Adipocyte (in vitro differentiated cells): ENCODE measurements around the gene BRF1.

Experiments
- DNase-seq: peaks from one replicate; pipeline ENCODE4 v3.0.0-alpha.2; 2015; ENCODE audit warnings: low read depth
- H3K27me3 ChIP-seq: replicated peaks from 2 replicates; pipeline ENCODE4 v1.7.0; 2013; ENCODE audit warnings: mild to moderate bottlenecking, low read length, moderate library complexity; ENCODE audit not compliant: control insufficient read depth, insufficient read depth
- H3K36me3 ChIP-seq: 2 replicates; pipeline ENCODE4 v1.7.0; 2013; ENCODE audit warnings: low read length, mild to moderate bottlenecking, moderate library complexity; ENCODE audit not compliant: control insufficient read depth, insufficient read depth, severe bottlenecking
- H3K4me1 ChIP-seq: 2 replicates; pipeline ENCODE4 v1.7.0; 2013; ENCODE audit warnings: mild to moderate bottlenecking, low read length, moderate library complexity; ENCODE audit not compliant: control insufficient read depth, insufficient read depth
- H3K4me3 ChIP-seq: 2 replicates; pipeline ENCODE4 v1.7.0; 2013; ENCODE audit warnings: mild to moderate bottlenecking, low read length, moderate library complexity
- H3K9ac ChIP-seq: 2 replicates; pipeline ENCODE4 v1.7.0; 2013; ENCODE audit warnings: mild to moderate bottlenecking, low read length, moderate library complexity
- H3K9me3 ChIP-seq: 2 replicates; pipeline ENCODE4 v1.7.0; 2013; ENCODE audit warnings: mild to moderate bottlenecking, low read length, moderate library complexity; ENCODE audit not compliant: control insufficient read depth

BRF1 gene

GRCh38 chr14:105323663-105324062 is 22.9 kb upstream of the BRF1 start:
- H3K4me3 ChIP-seq: no peak overlapping the region
- no peak for DNase-seq
- H3K27me3 ChIP-seq: no peaks in the 10 kb centered on the region
- H3K36me3 ChIP-seq: no peaks in the 10 kb centered on the region
- no peak overlapping the region for H3K9ac ChIP-seq
- no peaks in the 10 kb centered on the region for H3K4me1 ChIP-seq
- H3K9me3 ChIP-seq: no peaks in the 10 kb centered on the region

DNA sequence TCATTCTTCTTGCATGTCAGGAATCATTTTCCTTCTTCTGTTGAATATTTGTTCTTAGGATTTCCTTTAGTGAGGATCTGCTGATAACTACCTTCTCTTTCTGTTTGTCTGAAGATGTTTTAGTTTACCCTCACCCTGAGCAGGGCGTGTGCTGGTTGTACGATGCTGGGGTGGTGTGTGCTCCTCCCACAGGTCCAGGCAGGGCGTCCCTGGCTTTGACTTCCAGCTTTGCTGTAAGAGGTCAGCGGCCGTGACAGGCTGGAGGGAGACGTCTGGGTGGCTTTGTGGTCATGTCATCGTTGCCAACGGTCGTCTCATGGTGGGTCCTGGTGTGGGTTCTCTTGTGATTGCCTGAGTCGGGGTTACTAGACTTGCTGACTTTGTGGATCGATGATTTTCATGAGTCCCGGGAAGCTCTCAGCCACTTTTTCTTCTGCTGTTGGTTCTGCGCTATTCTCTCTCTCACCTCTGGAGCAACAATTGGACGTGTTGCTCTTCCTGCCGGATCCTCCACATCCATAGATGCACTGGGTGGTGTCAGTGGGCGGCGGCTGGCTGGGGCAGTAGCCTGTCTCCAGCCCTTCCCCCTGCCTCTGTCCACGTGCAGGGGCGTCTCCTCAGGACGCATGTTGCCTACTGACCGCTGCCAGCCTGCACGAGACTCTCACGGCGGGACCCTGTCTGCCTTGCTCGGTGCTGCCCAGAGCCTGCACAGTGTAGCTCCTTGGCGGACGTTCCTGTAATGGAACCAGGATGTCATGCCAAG is 22.2 kb upstream of the BRF1 start:
- peaks cover 2% of the 10 kb centered on the region for H3K4me1 ChIP-seq
- no peak for DNase-seq
- H3K9ac ChIP-seq: no peak overlapping the region
- H3K9me3 ChIP-seq: no peaks in the 10 kb centered on the region
- H3K4me3 ChIP-seq: no peak overlapping the region
- no peaks in the 10 kb centered on the region for H3K36me3 ChIP-seq
- H3K27me3 ChIP-seq: no peaks in the 10 kb centered on the region

- Histone ChIP-seq H3K4me1 (peaks cover 36% of the 10 kb centered on the region), H3K36me3 (no peaks in the 10 kb centered on the region)
- peak; percentile 38 for DNase-seq
These were observed 16.7 kb upstream of the BRF1 start for GRCh38 chr14:105317546-105317945.

DNA sequence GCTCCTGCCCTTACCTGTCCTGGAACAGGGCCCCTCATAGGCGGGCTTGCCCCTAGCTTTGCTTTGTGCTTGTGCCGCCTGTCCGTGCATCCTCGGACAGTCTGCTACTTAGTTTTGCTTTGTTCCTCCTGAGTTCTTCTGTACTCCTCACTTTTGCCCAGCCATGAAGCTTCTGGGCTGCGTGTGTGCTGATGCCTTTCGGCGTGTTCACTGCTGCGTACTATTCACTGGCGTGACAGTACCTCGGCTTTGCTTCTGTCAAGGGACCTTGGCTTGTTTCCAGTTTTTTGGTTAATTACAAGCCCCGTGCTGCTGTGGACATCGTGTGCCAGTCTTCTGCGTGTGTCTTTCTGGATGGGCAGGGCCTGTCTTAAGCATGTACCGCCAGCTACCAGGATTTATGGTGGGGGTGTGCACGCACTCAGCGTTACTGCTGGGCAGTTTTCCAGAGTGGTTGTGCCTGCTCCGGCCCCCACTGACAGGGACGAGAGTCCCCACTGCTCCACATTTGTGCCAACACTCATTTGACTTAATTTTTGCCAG is 16.2 kb upstream of the BRF1 start:
- H3K4me1 ChIP-seq: peaks cover 36% of the 10 kb centered on the region
- H3K36me3 ChIP-seq: no peaks in the 10 kb centered on the region
- DNase-seq: peak; percentile 4
- peak overlapping the region; percentile 71 for H3K4me3 ChIP-seq
- H3K27me3 ChIP-seq: no peaks in the 10 kb centered on the region
- H3K9me3 ChIP-seq: no peaks in the 10 kb centered on the region
- peak overlapping the region; percentile 76 for H3K9ac ChIP-seq

More at GRCh38 chr14:105317546-105317945, 16.7 kb upstream of the BRF1 start:
- Histone ChIP-seq H3K4me3 (peak overlapping the region; percentile 71), H3K27me3 (no peaks in the 10 kb centered on the region), H3K9ac (peak overlapping the region; percentile 76), H3K9me3 (no peaks in the 10 kb centered on the region)

DNA sequence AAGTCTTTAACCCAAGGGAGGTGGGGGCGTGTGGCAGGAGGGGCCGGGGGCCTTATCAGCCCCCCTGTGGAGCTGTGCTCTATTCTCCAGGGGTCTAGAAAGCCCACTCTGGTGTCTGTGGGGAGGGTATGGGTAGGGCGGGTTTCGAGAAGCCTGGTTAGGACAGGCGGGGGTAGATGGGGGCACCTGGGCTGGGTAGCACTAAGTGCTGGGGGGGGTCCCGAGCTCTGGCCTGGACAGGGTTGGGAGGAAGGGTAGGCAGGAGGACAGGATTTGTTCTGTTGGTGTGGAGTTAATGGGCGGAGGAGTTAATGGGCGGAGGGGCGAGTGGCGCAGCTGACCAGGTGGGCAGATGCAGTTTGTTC is 15.8 kb upstream of the BRF1 start:
- Histone ChIP-seq H3K9ac (peak overlapping the region; percentile 76), H3K4me3 (peak overlapping the region; percentile 91), H3K36me3 (no peaks in the 10 kb centered on the region), H3K9me3 (no peaks in the 10 kb centered on the region), H3K4me1 (peaks cover 36% of the 10 kb centered on the region), H3K27me3 (no peaks in the 10 kb centered on the region)
- no peak for DNase-seq

DNA sequence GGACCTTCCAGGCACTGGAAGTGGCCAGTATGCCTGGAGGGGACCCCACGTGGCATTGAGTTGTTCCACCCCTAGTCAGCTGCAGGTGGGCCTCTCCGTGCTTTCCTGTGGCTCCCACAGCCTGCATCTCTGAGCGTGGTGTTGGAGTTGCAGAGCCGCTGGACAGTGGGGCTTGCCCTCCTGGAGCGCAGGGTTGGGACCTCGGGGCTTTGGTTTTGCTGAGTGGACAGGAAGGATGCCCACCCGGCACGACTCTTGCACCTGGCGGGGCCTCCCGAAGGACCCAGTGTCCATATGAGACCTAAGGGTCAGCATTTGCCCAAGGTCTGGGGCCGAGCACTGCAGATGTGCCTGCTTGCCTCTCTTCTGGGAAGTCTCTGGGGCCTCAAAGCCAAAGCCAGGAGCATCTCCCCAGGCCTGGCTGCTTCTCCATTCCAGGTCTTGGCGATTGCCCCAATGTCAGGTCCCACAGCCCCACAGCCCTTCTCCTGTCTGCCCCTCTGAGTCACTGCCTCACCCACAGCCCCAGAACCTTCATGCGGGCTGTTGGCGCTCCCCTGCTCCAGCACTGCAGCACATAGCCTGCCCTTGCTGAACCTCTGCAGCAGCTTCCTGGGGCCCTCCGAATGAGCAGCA is 15.3 kb upstream of the BRF1 start:
- Histone ChIP-seq H3K9me3 (no peaks in the 10 kb centered on the region), H3K27me3 (no peaks in the 10 kb centered on the region), H3K4me1 (peaks cover 36% of the 10 kb centered on the region), H3K9ac (peak overlapping the region; percentile 81), H3K4me3 (peak overlapping the region; percentile 91), H3K36me3 (no peaks in the 10 kb centered on the region)
- DNase-seq: peak; percentile 7

DNA sequence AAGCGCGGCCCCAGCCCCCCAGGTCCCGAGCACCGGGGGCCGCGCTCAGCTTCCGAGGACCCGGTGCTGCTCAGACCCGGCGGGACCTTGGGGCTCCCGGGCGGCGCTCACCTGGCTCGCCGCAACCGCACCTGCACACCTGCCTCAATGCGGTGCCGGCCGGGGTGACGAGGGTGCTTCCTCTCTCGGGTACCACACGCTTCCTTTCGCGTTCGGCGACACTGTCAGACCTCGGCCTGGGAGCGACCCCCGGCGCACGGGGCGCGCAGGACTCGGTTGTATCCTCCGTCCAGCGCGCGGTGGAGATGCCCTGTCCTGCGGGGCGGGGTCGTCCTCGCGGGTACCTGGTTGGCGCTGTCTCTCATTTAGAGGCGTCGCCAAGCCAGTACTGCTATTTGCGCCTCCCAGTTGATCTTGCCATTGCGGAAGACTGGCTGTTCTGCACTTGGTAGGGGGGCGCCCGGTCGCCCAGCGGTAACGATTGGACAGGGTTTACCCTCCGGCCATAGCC is 14.5 kb upstream of the BRF1 start:
- DNase-seq: peak; percentile 50
- Histone ChIP-seq H3K27me3 (no peaks in the 10 kb centered on the region), H3K9ac (peak overlapping the region; percentile 81), H3K4me3 (peak overlapping the region; percentile 91), H3K36me3 (no peaks in the 10 kb centered on the region), H3K4me1 (peaks cover 36% of the 10 kb centered on the region), H3K9me3 (no peaks in the 10 kb centered on the region)

DNA sequence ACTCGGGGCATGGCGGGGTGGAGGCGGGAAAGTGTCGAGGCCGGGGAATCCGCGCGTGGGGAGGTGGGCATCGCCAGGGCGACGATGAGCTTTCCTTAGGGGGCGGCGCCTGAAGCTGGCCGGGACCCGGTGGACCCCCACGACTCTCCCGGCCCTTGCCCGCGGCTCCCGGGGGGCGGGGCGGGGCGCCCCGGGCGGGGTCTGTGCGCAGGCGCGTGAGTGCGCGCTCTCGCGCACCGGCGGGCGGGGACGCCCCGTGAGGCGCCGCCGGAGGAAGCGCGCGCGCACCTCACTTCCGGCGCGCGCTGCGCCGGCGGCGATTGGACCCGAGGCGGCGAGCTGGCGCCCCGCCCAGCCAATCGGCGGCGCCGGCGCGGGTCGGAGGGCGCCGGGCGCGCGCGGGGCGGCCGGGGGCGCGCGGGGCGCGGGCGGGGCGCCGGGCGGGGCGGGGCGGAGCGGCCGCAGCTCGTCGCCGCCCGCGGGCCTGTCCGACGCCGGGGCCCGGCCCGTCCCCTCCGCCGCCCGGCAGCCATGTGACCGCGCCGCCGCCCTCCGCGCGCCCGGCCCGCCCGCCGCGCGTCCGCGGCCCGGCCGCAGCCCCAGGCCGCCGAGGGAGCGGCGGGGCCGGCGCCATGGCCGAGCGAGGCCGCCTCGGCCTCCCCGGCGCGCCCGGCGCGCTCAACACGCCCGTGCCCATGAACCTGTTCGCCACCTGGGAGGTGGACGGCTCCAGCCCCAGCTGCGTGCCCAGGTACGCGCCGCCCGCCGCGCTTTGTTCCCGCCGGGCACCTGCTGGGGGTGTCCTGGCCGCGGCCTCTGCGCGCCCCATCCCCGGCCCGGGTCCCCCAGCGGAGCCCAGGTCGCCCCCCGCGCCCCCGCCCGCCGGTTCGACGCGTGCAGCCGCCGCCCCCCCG is 13.7 kb upstream of the BRF1 start, which contains the start of gene PACS2:
TSS of gene PACS2 (plus strand) at position 462 of the 914 bp plus-strand sequence. CDS start at position 633, 171 bp downstream.
- no peaks in the 10 kb centered on the region for H3K27me3 ChIP-seq
- peak within 1 kb of the TSS; percentile 86 for H3K9ac ChIP-seq
- peak within 1 kb of the TSS; percentile 91 for H3K4me3 ChIP-seq
- peaks cover 36% of the 10 kb centered on the region for H3K4me1 ChIP-seq
- H3K9me3 ChIP-seq: no peaks in the 10 kb centered on the region
- peak; percentile 96 for DNase-seq
- no peaks in the 10 kb centered on the region for H3K36me3 ChIP-seq

DNA sequence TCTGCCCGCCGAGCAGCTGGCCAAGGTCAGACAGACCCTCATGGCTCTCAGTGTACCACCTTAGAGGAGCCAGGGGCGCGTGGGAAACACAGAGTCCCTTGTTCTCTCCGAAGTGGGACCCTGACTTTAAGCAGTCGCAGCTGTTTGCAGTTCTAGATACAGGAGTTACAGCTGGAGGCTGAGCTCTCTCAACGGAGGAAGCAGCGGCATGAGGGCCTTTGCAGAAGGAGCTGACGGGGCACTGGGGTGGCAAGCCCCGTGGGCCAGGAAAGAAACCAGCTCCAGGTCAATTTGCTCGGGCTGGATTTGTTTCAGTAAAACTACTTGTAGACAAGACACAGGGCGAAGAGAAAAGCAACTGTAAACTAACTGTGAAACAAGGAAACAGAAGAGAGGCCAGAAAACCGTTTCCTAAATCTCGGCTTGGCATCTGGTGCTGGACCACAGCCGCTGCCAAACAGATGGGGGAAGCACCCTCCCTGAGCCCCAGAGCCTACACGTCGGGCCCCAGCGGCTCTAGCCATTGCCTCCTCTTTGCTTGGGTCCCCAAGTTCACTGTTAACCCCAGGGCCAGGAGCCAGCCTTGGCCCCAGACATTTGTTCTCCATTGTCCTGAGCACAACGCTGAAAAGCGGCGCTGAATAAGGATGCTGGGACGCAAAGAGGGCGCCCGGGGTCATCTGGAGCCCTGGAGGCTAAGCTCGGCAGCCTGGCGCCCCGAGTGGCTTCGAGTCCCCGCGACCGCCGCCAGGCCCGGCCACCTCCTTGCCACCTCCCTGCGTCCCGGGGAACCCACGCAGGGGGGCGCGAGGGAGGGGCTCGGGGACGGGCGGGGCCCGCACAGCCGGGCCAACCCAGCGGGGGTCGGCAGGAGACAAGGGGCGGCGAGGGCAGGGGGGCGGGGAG is 12.8 kb upstream of the BRF1 start:
- Histone ChIP-seq H3K36me3 (no peaks in the 10 kb centered on the region), H3K9ac (peak overlapping the region; percentile 86), H3K27me3 (no peaks in the 10 kb centered on the region), H3K9me3 (no peaks in the 10 kb centered on the region), H3K4me1 (peaks cover 36% of the 10 kb centered on the region), H3K4me3 (peak overlapping the region; percentile 67)
- DNase-seq: peak; percentile 32

GRCh38 chr14:105312973-105313372 is 12.2 kb upstream of the BRF1 start:
- no peaks in the 10 kb centered on the region for H3K36me3 ChIP-seq
- DNase-seq: no peak
- peak overlapping the region; percentile 67 for H3K4me3 ChIP-seq
- H3K27me3 ChIP-seq: no peaks in the 10 kb centered on the region
- H3K4me1 ChIP-seq: peaks cover 35% of the 10 kb centered on the region
- peak overlapping the region; percentile 86 for H3K9ac ChIP-seq
- H3K9me3 ChIP-seq: no peaks in the 10 kb centered on the region
